Osteoblast (primary cell): Measurements from ENCODE around the gene TMEM161B. TPM values are rescaled to one million over a fixed set of nuclear protein-coding genes. Genes with fewer than 3 reads are reported as not detected.
"Not testable (repeated sequence)": the region's sequence is repeated elsewhere in the genome, so short reads cannot be mapped to it uniquely, and the experiment has no call there.

ENCODE experiments used
- DNase-seq: peaks from one replicate; pipeline ENCODE4 v3.0.0; 2011; ENCODE audit warnings: low spot score, mixed read lengths; ENCODE audit not compliant: insufficient read length; ENCODE audit errors: missing footprints
- H2AFZ ChIP-seq: 2 replicates; pipeline ENCODE4 v1.6.0; 2011; ENCODE audit warnings: mild to moderate bottlenecking, low read length
- H3K27ac ChIP-seq: 2 replicates; pipeline ENCODE4 v1.5.1; 2011; ENCODE audit warnings: mild to moderate bottlenecking, low read depth, low read length, moderate library complexity
- H3K27me3 ChIP-seq: 2 replicates; pipeline ENCODE4 v1.6.0; 2012; ENCODE audit warnings: mild to moderate bottlenecking, control low read depth, inconsistent platforms, low read length, moderate library complexity; ENCODE audit not compliant: insufficient read depth
- H3K36me3 ChIP-seq: 2 replicates; pipeline ENCODE4 v1.5.1; 2011; ENCODE audit warnings: mild to moderate bottlenecking, low read length, control low read depth, moderate library complexity; ENCODE audit not compliant: insufficient read depth
- H3K4me1 ChIP-seq: 2 replicates; pipeline ENCODE4 v1.5.1; 2011; ENCODE audit warnings: mild to moderate bottlenecking, low read length, control low read depth, moderate library complexity; ENCODE audit not compliant: insufficient read depth
- H3K4me2 ChIP-seq: 2 replicates; pipeline ENCODE4 v1.6.0; 2011; ENCODE audit warnings: mild to moderate bottlenecking, low read length; ENCODE audit not compliant: insufficient read depth
- H3K4me3 ChIP-seq: fragments of 200-600 bp; sonication (generic); 3 replicates; pipeline ENCODE4 v1.5.1; 2012; ENCODE audit warnings: mild to moderate bottlenecking, low read length, inconsistent platforms; ENCODE audit not compliant: insufficient read depth
- H3K79me2 ChIP-seq: 2 replicates; pipeline ENCODE4 v1.6.0; 2012; ENCODE audit warnings: mild to moderate bottlenecking, low read length, control low read depth, inconsistent platforms; ENCODE audit not compliant: insufficient read depth
- H3K9me3 ChIP-seq: 2 replicates; pipeline ENCODE4 v1.5.1; 2011; ENCODE audit warnings: low read depth, low read length, control low read depth
- H4K20me1 ChIP-seq: 2 replicates; pipeline ENCODE4 v1.6.0; 2012; ENCODE audit warnings: mild to moderate bottlenecking, low read length, control low read depth; ENCODE audit not compliant: insufficient read depth
- CTCF ChIP-seq: IDR thresholded peaks from 2 replicates; pipeline ENCODE4 v1.5.1; 2011; ENCODE audit warnings: mild to moderate bottlenecking, low read depth, low read length, moderate library complexity; ENCODE audit errors: extremely low read depth
- total RNA-seq: library from RNA; depleted of rRNA; stranded (reverse); fragments of >200 nt; gene quantifications from 2 replicates; pipeline ENCODE4 v1.2.3, GENCODE V29; 2012

TMEM161B gene
- total RNA-seq, 1 donor, result 17.4 TPM

GRCh38 chr5:88245893-88246244, 22.8 kb downstream of the TMEM161B start:
- TF ChIP-seq CTCF, result no peak
- peaks cover 83% of the 10 kb centered on the region for H3K79me2 ChIP-seq
- H3K9me3 ChIP-seq, result no peaks in the 10 kb centered on the region
- no peak overlapping the region for H3K4me2 ChIP-seq
- no peaks in the 10 kb centered on the region for H3K27me3 ChIP-seq
- H3K36me3 ChIP-seq, result no peaks in the 10 kb centered on the region
- no peak overlapping the region for H3K27ac ChIP-seq
- no peak overlapping the region for H3K4me3 ChIP-seq
- DNase-seq, result no peak
- peaks cover 7% of the 10 kb centered on the region for H4K20me1 ChIP-seq
- peaks cover 9% of the 10 kb centered on the region for H3K4me1 ChIP-seq
- no peak overlapping the region for H2AFZ ChIP-seq

- peaks cover 78% of the 10 kb centered on the region for H3K79me2 ChIP-seq
Observed at GRCh38 chr5:88245241-88245892, 23.3 kb downstream of the TMEM161B start.

GRCh38 chr5:88244686-88245085, 24.0 kb downstream of the TMEM161B start:
- Histone ChIP-seq H4K20me1 (peaks cover 5% of the 10 kb centered on the region), H3K36me3 (no peaks in the 10 kb centered on the region), H3K9me3 (no peaks in the 10 kb centered on the region), H3K79me2 (peaks cover 71% of the 10 kb centered on the region), H3K4me3 (no peak overlapping the region), H3K27me3 (no peaks in the 10 kb centered on the region), H3K27ac (no peak overlapping the region), H3K4me2 (peak overlapping the region; percentile 29), H2AFZ (no peak overlapping the region), H3K4me1 (peaks cover 9% of the 10 kb centered on the region)
- no peak for DNase-seq
- no peak for TF ChIP-seq CTCF

More at GRCh38 chr5:88245241-88245892, 23.3 kb downstream of the TMEM161B start:
- Histone ChIP-seq H3K4me2 (peak overlapping the region; percentile 29), H4K20me1 (peaks cover 5% of the 10 kb centered on the region), H3K9me3 (no peaks in the 10 kb centered on the region), H3K4me1 (peaks cover 9% of the 10 kb centered on the region), H3K27ac (no peak overlapping the region), H3K4me3 (no peak overlapping the region), H3K36me3 (no peaks in the 10 kb centered on the region), H3K27me3 (no peaks in the 10 kb centered on the region), H2AFZ (no peak overlapping the region)
- DNase-seq, result no peak
- no peak for TF ChIP-seq CTCF

- H3K9me3 ChIP-seq, DNase-seq, H3K4me2 ChIP-seq, H3K4me3 ChIP-seq, H3K4me1 ChIP-seq, H2AFZ ChIP-seq, H3K27ac ChIP-seq, H4K20me1 ChIP-seq, H3K36me3 ChIP-seq, H3K27me3 ChIP-seq: not testable (repeated sequence)
- H3K79me2 ChIP-seq, result peaks cover 59% of the 10 kb centered on the region
Observed at GRCh38 chr5:88243493-88243892, 25.2 kb downstream of the TMEM161B start.
